BJ (cell line): Measurements from ENCODE around the gene UNC5A. TPM values are rescaled to one million over a fixed set of nuclear protein-coding genes. Genes with fewer than 3 reads are reported as not detected.

Experiments
- CTCF ChIA-PET: fragments of 350-600 bp; formaldehyde crosslinking; extraction: SDS; loops from one replicate; lab custom pipeline; 2021; ENCODE audit warnings: antibody characterized with exemption, inconsistent platforms; lab: Yijun Ruan, JAX
- POLR2A ChIA-PET: fragments of 300-600 bp; sonication (Branson Sonifier 250); formaldehyde crosslinking; extraction: SDS; loops from one replicate; lab custom pipeline; 2021; ENCODE audit warnings: antibody characterized with exemption; lab: Charles Lee
- DNase-seq: peaks from one replicate; pipeline ENCODE4 v3.0.0-alpha.2; 2011; ENCODE audit warnings: low read depth
- H3K27me3 ChIP-seq: 2 replicates; pipeline ENCODE4 v1.6.0; 2011; ENCODE audit warnings: low read length; ENCODE audit not compliant: control insufficient read depth, insufficient read depth
- H3K36me3 ChIP-seq: 2 replicates; pipeline ENCODE4 v1.5.1; 2011; ENCODE audit warnings: low read length; ENCODE audit not compliant: control insufficient read depth, insufficient read depth
- H3K4me3 ChIP-seq: 2 replicates; pipeline ENCODE4 v1.5.1; 2011; ENCODE audit warnings: low read depth, mild to moderate bottlenecking, control low read depth, low read length
- CTCF ChIP-seq: IDR thresholded peaks from 2 replicates; pipeline ENCODE4 v1.5.1; 2011; ENCODE audit warnings: low read depth, mild to moderate bottlenecking, control low read depth, inconsistent platforms, low read length, moderate library complexity; ENCODE audit not compliant: insufficient read depth
- polyA plus RNA-seq: library from polyadenylated mRNA; depleted of rRNA; stranded (reverse); fragments of >200 nt; gene quantifications from 2 replicates; pipeline ENCODE4 v1.2.3, GENCODE V29; 2011

UNC5A gene
- polyA plus RNA-seq, 1 experiment, result not detected

GRCh38 chr5:176847148-176847547 lies 36.8 kb downstream of the UNC5A start:
- Histone ChIP-seq H3K4me3 (no peak overlapping the region), H3K36me3 (no peaks in the 10 kb centered on the region), H3K27me3 (peaks cover 7% of the 10 kb centered on the region)
- DNase-seq, result no peak
- POLR2A ChIA-PET, result no interaction called here
- CTCF ChIA-PET, result no interaction called here
- no peak for TF ChIP-seq CTCF

DNA sequence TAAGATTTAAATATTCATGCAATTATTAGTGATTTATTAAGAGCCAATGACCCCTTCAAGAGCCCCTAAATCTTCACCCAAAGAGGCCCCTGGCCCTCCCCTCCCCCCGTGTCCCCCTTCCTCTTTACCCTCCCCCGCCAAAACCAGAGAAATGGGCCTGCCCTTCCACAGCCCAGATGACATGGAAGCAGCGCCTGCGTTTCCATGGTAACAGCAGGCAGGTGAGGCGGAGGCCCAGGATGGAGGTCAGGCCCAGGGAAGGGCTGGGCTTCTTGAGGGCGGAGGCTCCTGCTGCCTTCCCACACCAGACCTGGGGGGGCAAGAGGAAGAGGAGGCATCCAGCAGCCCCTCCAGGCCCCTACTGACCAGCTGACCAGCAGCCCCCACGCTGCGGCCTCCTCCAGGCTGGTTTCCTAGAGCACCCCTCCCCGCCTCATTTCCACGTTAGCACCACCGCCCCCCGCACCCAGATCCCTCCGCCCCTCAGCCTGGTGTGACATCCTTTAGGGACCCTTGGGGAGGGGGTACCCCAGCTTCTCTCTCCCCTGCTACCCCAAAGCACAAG lies 37.4 kb downstream of the UNC5A start:
- Histone ChIP-seq H3K27me3 (peaks cover 7% of the 10 kb centered on the region), H3K36me3 (no peaks in the 10 kb centered on the region), H3K4me3 (no peak overlapping the region)
- no peak for TF ChIP-seq CTCF
- no peak for DNase-seq
- POLR2A ChIA-PET, result no interaction called here
- CTCF ChIA-PET, result no interaction called here

DNA sequence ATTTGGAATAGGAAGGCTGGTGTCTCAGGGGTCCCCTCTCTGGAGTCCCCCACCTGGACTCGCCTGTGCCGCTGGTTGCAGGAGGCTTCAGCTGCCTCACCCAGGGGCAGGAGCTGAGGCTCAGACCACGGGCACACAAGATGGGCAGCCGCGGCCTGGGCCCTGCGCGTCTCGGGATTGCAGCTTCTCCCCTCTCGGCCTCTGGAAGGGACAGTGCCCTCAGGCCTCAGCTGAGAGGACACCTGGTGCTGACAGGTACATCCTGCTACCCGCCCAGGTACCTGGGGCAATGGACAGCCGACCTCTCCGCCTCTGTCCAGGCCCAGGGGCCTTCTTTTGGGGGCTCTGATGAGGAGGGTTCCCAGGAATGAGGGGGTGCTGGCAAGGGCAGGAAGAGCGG lies 38.3 kb downstream of the UNC5A start:
- no peak for DNase-seq
- ChIA-PET CTCF (no interaction called here), POLR2A (no interaction called here)
- no peak for TF ChIP-seq CTCF
- no peaks in the 10 kb centered on the region for H3K36me3 ChIP-seq
- peaks cover 11% of the 10 kb centered on the region for H3K27me3 ChIP-seq
- no peak overlapping the region for H3K4me3 ChIP-seq

- TF ChIP-seq CTCF, result no peak
- ChIA-PET CTCF (no interaction called here), POLR2A (no interaction called here)
- H3K27me3 ChIP-seq, result peaks cover 11% of the 10 kb centered on the region
- no peak overlapping the region for H3K4me3 ChIP-seq
- DNase-seq, result no peak
- H3K36me3 ChIP-seq, result no peaks in the 10 kb centered on the region
Measured at GRCh38 chr5:176849611-176850227, 39.4 kb downstream of the UNC5A start.

DNA sequence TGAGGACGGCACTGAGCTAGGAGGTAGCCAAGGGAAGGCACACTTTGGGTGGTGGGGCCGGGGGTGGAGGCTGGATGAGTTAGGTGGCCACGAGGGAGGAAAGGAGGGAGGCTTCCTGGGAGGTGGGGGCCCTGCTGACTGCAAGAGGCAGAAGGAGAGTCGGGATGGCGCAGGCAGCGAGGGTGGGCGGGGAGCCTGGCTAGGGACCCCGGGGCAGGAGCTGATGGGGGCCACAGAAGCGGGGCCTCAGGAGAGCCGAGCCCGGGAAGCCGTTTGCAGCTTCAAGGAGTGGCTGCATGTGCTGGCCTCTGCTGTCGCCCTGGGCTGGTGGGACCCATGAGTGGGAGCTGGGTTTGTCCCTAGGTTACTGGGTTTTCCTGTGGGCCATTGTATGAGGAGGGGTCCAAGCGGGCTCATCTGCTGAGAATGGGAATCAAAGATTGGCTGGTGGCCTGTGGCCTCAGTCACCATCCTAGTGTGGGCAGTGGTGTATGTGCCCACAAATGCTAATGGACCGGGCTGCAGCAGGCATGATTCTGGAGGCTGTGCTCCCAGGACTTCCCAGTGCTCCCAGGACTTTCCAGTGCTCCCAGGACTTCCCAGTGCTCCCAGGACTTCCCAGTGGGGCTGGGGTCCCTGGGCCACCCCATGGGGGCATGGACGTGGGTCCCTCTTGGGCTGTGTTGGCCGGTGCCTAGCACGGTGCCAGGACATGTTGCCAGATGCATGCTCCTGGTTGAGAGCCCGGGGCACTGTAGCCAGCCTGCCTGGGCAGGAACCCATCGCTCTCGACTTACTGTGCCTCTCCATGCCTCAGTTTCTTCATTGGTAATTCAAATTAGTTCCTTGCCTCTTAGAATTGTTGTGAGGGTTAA lies 40.2 kb downstream of the UNC5A start:
- Histone ChIP-seq H3K36me3 (no peaks in the 10 kb centered on the region), H3K27me3 (peaks cover 11% of the 10 kb centered on the region), H3K4me3 (no peak overlapping the region)
- CTCF ChIA-PET, result no interaction called here
- DNase-seq, result no peak
- POLR2A ChIA-PET, result no interaction called here
- TF ChIP-seq CTCF, result no peak
